Measurements from ENCODE around the gene ZNF516.

ZNF516 gene

GRCh38 chr18:76448256-76449110 lies 46.6 kb downstream of the ZNF516 start:
- H2AFZ ChIP-seq (ENCODE audit: low read length): no peak overlapping the region
- no peaks in the 10 kb centered on the region for H3K36me3 ChIP-seq (ENCODE audit: insufficient read depth, low read length)
- H3K27ac ChIP-seq (ENCODE audit: low read depth, low read length, poor library complexity, severe bottlenecking): no peak overlapping the region
- H3K4me2 ChIP-seq (ENCODE audit: low read length): no peak overlapping the region
- H3K79me2 ChIP-seq (ENCODE audit: insufficient read depth, low read length): peaks cover 4% of the 10 kb centered on the region; the same call in 1 of the 2 replicates
- no peak overlapping the region for H3K4me3 ChIP-seq (ENCODE audit: low read depth, low read length, poor library complexity, severe bottlenecking)
- TF ChIP-seq EZH2 (IDR thresholded peaks at IDR 0.05; ENCODE audit: borderline replicate concordance, low read length): no peak
- TF ChIP-seq, protein P1, sequence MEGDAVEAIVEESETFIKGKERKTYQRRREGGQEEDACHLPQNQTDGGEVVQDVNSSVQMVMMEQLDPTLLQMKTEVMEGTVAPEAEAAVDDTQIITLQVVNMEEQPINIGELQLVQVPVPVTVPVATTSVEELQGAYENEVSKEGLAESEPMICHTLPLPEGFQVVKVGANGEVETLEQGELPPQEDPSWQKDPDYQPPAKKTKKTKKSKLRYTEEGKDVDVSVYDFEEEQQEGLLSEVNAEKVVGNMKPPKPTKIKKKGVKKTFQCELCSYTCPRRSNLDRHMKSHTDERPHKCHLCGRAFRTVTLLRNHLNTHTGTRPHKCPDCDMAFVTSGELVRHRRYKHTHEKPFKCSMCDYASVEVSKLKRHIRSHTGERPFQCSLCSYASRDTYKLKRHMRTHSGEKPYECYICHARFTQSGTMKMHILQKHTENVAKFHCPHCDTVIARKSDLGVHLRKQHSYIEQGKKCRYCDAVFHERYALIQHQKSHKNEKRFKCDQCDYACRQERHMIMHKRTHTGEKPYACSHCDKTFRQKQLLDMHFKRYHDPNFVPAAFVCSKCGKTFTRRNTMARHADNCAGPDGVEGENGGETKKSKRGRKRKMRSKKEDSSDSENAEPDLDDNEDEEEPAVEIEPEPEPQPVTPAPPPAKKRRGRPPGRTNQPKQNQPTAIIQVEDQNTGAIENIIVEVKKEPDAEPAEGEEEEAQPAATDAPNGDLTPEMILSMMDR (IDR thresholded peaks at IDR 0.05; ENCODE audit: low read length): no peak
- no peak overlapping the region for H3K9ac ChIP-seq (ENCODE audit: low read length)
- H3K4me1 ChIP-seq (ENCODE audit: insufficient read depth, low read length, severe bottlenecking): peaks cover 5% of the 10 kb centered on the region
- H3F3A ChIP-seq (ENCODE audit: insufficient read depth, low read length): no peaks in the 10 kb centered on the region
- no peaks in the 10 kb centered on the region for H3K9me2 ChIP-seq (ENCODE audit: low read depth, low read length)
- no peaks in the 10 kb centered on the region for H3K27me3 ChIP-seq (ENCODE audit: insufficient read depth, low read length)
- H3K9me3 ChIP-seq (ENCODE audit: low read length): no peaks in the 10 kb centered on the region
- 0 out of 2 replicates have a peak, but pooled peaks cover 4% of the 10 kb centered on the region for H4K20me1 ChIP-seq (ENCODE audit: insufficient read depth, low read length)

DNA sequence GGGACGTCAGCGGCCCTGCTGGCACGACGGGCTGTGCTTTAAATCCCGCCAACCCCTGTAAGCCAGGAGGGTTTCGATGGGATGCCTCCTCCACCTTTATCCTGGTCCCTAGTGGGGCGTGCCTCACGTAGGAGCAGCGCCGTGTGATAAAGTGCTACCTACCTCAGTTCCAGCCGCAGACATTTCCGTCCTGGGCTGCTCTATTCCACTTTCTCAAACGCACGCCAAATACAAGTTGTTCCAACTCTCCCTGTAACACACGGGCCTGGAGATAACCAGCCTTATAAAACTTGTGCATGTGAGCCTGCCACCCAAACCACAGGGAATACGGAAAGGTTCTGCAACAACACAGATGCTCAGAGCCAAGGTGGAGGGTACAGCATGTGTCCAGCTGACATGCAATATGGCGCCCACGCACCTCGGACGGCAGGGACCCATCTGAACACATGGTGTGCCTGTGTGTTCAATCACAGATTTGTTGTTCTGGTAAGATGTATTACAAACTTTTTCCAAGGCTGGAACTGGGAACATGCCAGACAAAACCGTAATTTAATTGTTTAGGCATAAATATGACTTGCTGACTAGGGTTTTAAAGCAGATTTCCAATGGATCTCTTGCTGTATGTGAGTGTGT lies 47.7 kb downstream of the ZNF516 start:
- Histone ChIP-seq H3K27me3 (ENCODE audit: insufficient read depth, low read length) (no peaks in the 10 kb centered on the region), H3K4me3 (ENCODE audit: low read depth, low read length, poor library complexity, severe bottlenecking) (no peak overlapping the region), H3K9me3 (ENCODE audit: low read length) (no peaks in the 10 kb centered on the region), H3K27ac (ENCODE audit: low read depth, low read length, poor library complexity, severe bottlenecking) (no peak overlapping the region), H3K79me2 (ENCODE audit: insufficient read depth, low read length) (peaks cover 4% of the 10 kb centered on the region; the same call in 1 of the 2 replicates), H3K4me1 (ENCODE audit: insufficient read depth, low read length, severe bottlenecking) (peaks cover 5% of the 10 kb centered on the region), H2AFZ (ENCODE audit: low read length) (no peak overlapping the region), H3K4me2 (ENCODE audit: low read length) (no peak overlapping the region), H3K36me3 (ENCODE audit: insufficient read depth, low read length) (peaks cover 1% of the 10 kb centered on the region; the same call in 1 of the 2 replicates), H4K20me1 (ENCODE audit: insufficient read depth, low read length) (0 out of 2 replicates have a peak, but pooled peaks cover 4% of the 10 kb centered on the region), H3K9me2 (ENCODE audit: low read depth, low read length) (no peaks in the 10 kb centered on the region), H3K9ac (ENCODE audit: low read length) (no peak overlapping the region), H3F3A (ENCODE audit: insufficient read depth, low read length) (no peaks in the 10 kb centered on the region)
- TF ChIP-seq EZH2 (IDR thresholded peaks at IDR 0.05; ENCODE audit: borderline replicate concordance, low read length): no peak
- TF ChIP-seq, protein P1 (IDR thresholded peaks at IDR 0.05; ENCODE audit: low read length): no peak

DNA sequence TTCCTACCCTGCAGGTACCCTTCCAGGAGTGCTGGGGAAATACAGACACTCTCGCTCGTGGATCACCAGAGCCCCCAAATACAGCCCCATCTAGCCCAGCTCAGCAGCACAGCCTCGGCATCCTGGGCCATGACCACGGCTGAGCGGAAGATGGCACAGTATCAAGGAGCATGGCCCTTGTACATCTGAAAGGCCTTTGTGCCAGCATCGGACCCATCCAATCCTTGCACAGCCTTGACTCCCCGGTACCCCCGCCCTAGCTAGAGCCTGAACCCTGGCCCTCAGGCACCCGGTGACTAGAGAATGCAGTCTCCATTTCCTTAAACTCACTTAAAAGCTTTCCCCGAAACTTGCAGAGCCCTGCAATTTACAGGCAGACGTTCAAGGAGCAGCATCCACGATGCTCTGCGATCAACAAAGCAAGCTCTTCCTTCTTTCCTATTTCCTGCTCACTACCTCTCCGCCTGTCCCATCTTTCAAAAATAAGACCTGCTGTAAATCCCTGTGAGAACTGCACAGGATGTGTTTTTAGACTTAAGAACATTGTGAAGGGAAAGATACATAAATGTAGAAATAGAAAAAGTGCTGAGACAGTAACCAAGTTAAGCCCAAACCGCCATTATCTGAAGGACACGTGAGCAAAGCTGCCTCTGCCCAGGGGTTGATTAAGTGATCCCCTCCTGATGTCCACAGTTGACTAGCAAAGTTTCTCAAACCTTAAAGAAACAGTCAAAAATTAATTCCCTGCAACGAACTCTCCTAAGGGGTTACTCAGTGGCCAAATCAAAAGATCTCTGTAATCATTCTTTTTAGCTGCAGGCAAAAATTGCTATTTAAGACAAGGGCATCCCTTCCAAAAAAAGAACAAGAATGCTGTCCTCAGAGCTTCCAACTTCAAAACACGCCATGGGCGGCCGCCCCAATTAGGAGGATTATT lies 48.5 kb downstream of the ZNF516 start:
- no peak overlapping the region for H2AFZ ChIP-seq (ENCODE audit: low read length)
- H3K9ac ChIP-seq (ENCODE audit: low read length): no peak overlapping the region
- H4K20me1 ChIP-seq (ENCODE audit: insufficient read depth, low read length): no peaks in the 10 kb centered on the region
- TF ChIP-seq EZH2 (IDR thresholded peaks at IDR 0.05; ENCODE audit: borderline replicate concordance, low read length): no peak
- TF ChIP-seq, protein P1 (IDR thresholded peaks at IDR 0.05; ENCODE audit: low read length): no peak
- peaks cover 5% of the 10 kb centered on the region for H3K4me1 ChIP-seq (ENCODE audit: insufficient read depth, low read length, severe bottlenecking)
- no peak overlapping the region for H3K27ac ChIP-seq (ENCODE audit: low read depth, low read length, poor library complexity, severe bottlenecking)
- H3K27me3 ChIP-seq (ENCODE audit: insufficient read depth, low read length): no peaks in the 10 kb centered on the region
- H3K4me3 ChIP-seq (ENCODE audit: low read depth, low read length, poor library complexity, severe bottlenecking): no peak overlapping the region
- no peak overlapping the region for H3K4me2 ChIP-seq (ENCODE audit: low read length)
- no peaks in the 10 kb centered on the region for H3K79me2 ChIP-seq (ENCODE audit: insufficient read depth, low read length)
- H3K9me2 ChIP-seq (ENCODE audit: low read depth, low read length): no peaks in the 10 kb centered on the region
- no peaks in the 10 kb centered on the region for H3F3A ChIP-seq (ENCODE audit: insufficient read depth, low read length)
- H3K36me3 ChIP-seq (ENCODE audit: insufficient read depth, low read length): peaks cover 9% of the 10 kb centered on the region; the same call in 1 of the 2 replicates
- H3K9me3 ChIP-seq (ENCODE audit: low read length): no peaks in the 10 kb centered on the region

All from OCI-LY1 (cell line).